Small intestine (tissue), 7 donors: ENCODE results near the gene TRIM67. TPM values are rescaled to one million over a fixed set of nuclear protein-coding genes. Genes with fewer than 3 reads are reported as not detected.
A peak's percentile ranks its signal among the peaks of the same experiment; 100 is the strongest.

Experiments used
- DNase-seq, 2 donors: peaks; one replicate each; pipeline versions ENCODE4 v3.0.0 to v3.0.0-alpha.2; 2013
- FAIRE-seq: peaks from 2 replicates; lab custom pipeline; 2012; peaks lifted over from hg19 to GRCh38; lab: Jason Lieb, UNC
- H3K27ac ChIP-seq, 3 donors: one replicate each; pipeline ENCODE4 v1.5.1; 2013; ENCODE audit warnings: low read length in 2 of 3, mild to moderate bottlenecking in 2 of 3, control low read depth in 1 of 3, inconsistent platforms in 1 of 3, low read depth in 1 of 3, moderate library complexity in 1 of 3
- H3K27me3 ChIP-seq, 3 donors: one replicate each; pipeline ENCODE4 v1.6.1; 2013; ENCODE audit warnings: low read length in 3 of 3, inconsistent platforms in 1 of 3; ENCODE audit not compliant: control insufficient read depth in 3 of 3, insufficient read depth in 3 of 3
- H3K36me3 ChIP-seq, 3 donors: one replicate each; pipeline ENCODE4 v1.6.1; 2013; ENCODE audit warnings: low read length in 3 of 3, inconsistent platforms in 1 of 3, low read depth in 1 of 3, mild to moderate bottlenecking in 1 of 3, moderate library complexity in 1 of 3; ENCODE audit not compliant: control insufficient read depth in 3 of 3, insufficient read depth in 2 of 3
- H3K4me1 ChIP-seq, 3 donors: one replicate each; pipeline ENCODE4 v1.6.1; 2013; ENCODE audit warnings: low read length in 2 of 3, inconsistent platforms in 1 of 3, low read depth in 1 of 3, mild to moderate bottlenecking in 1 of 3, moderate library complexity in 1 of 3; ENCODE audit not compliant: control insufficient read depth in 3 of 3, insufficient read depth in 2 of 3
- H3K4me3 ChIP-seq, 3 donors: one replicate each; pipeline ENCODE4 v1.5.1; 2013; ENCODE audit warnings: low read length in 3 of 3, control low read depth in 1 of 3, inconsistent platforms in 1 of 3, low read depth in 1 of 3, mild to moderate bottlenecking in 1 of 3, moderate library complexity in 1 of 3
- H3K9me3 ChIP-seq, 2 donors: one replicate each; pipeline ENCODE4 v1.6.1; 2013; ENCODE audit warnings: low read depth in 1 of 2, low read length in 1 of 2; ENCODE audit not compliant: control insufficient read depth in 2 of 2, insufficient read depth in 1 of 2
- WGBS, 3 donors: extraction: QIAGEN DNeasy Blood & Tissue Kit; methylation state at CpG; one replicate each; pipeline ENCODE4 v1.1.7; 2013; 5-methylcytosine and 5-hydroxymethylcytosine counted together
- polyA plus RNA-seq, 4 donors: library from polyadenylated mRNA; stranded (reverse) in 3 of 4; unstranded in 1 of 4; fragments of 200-250 nt in 3 of 4; fragments of 120-200 nt in 1 of 4; gene quantifications; one replicate each; pipeline versions ENCODE4 v1.2.1 to v1.2.3, GENCODE V29; 2013
- donor health status: healthy with polysubstance abuse.
- donor health status: control.
- donor health status: control.
- donor health status: Bipolar disorder and iron deficiency.
- donor health status: healthy.

The TRIM67 gene
- polyA plus RNA-seq, 4 donors, result under 0.01 to 0.39 (median 0.21) TPM; not detected in 1

GRCh38 chr1:231233735-231234417, 72.0 kb downstream of the TRIM67 start:
- peaks cover 11 to 34% (median 16%) of the 10 kb centered on the region in 3 donors for H3K36me3 ChIP-seq
- DNase-seq (peak; percentile 93 to 98), FAIRE-seq (peak; percentile 55)
- H3K4me1 ChIP-seq, result peaks cover 6 to 54% (median 22%) of the 10 kb centered on the region in 3 donors
- 25 to 64% (median 32%) methylated on average over 8 of the region's 8 CpGs for WGBS, 3 donors
- H3K27me3 ChIP-seq, result no peaks in the 10 kb centered on the region
- no peaks in the 10 kb centered on the region for H3K9me3 ChIP-seq
- peak overlapping the region in 2 of 3 donors; percentile 89 to 90 for H3K27ac ChIP-seq
- H3K4me3 ChIP-seq, result peak overlapping the region in 1 of 3 donors; percentile 26

- WGBS, 3 donors, result 15 to 66% (median 34%) methylated on average over 3 of the region's 3 CpGs
Measured at GRCh38 chr1:231234506-231234905, 72.6 kb downstream of the TRIM67 start.

GRCh38 chr1:231235526-231236207, 73.8 kb downstream of the TRIM67 start:
- Histone ChIP-seq H3K9me3 (no peaks in the 10 kb centered on the region), H3K27ac (peak overlapping the region; percentile 44 to 90 (median 45)), H3K27me3 (no peaks in the 10 kb centered on the region), H3K4me3 (no peak overlapping the region), H3K36me3 (peaks cover 10 to 29% (median 11%) of the 10 kb centered on the region in 3 donors), H3K4me1 (peaks cover 6 to 54% (median 22%) of the 10 kb centered on the region in 3 donors)
- FAIRE-seq, result no peak
- no peak for DNase-seq
- 86 to 95% (median 93%) methylated on average over 3 of the region's 3 CpGs for WGBS, 3 donors

More at GRCh38 chr1:231234506-231234905, 72.6 kb downstream of the TRIM67 start:
- Histone ChIP-seq H3K27me3 (no peaks in the 10 kb centered on the region), H3K4me1 (peaks cover 6 to 54% (median 22%) of the 10 kb centered on the region in 3 donors), H3K36me3 (peaks cover 11 to 35% (median 16%) of the 10 kb centered on the region in 3 donors), H3K9me3 (no peaks in the 10 kb centered on the region), H3K4me3 (no peak overlapping the region), H3K27ac (peak overlapping the region; percentile 67 to 90 (median 89))
- FAIRE-seq (no peak), DNase-seq (peak in 1 of 2 donors; percentile 54)

- Histone ChIP-seq H3K4me1 (peaks cover 6 to 50% (median 22%) of the 10 kb centered on the region in 3 donors), H3K27ac (peak overlapping the region in 2 of 3 donors; percentile 45 to 90), H3K9me3 (no peaks in the 10 kb centered on the region), H3K4me3 (no peak overlapping the region), H3K27me3 (no peaks in the 10 kb centered on the region), H3K36me3 (peaks cover 9 to 25% (median 11%) of the 10 kb centered on the region in 3 donors)
- WGBS, 3 donors, result 32 to 55% (median 44%) methylated on average over 4 of the region's 4 CpGs
- DNase-seq (peak; percentile 24 to 41), FAIRE-seq (no peak)
Measured at GRCh38 chr1:231236208-231236591, 74.3 kb downstream of the TRIM67 start.

GRCh38 chr1:231236938-231237337, 75.1 kb downstream of the TRIM67 start:
- H3K27ac ChIP-seq, result no peak overlapping the region
- H3K4me1 ChIP-seq, result peaks cover 6 to 42% (median 22%) of the 10 kb centered on the region in 3 donors
- no peak overlapping the region for H3K4me3 ChIP-seq

GRCh38 chr1:231238298-231238697, 76.4 kb downstream of the TRIM67 start:
- no peak for FAIRE-seq
- 96 to 100% (median 97%) methylated on average over 1 of the region's 1 CpG for WGBS, 3 donors

More at GRCh38 chr1:231236938-231237337, 75.1 kb downstream of the TRIM67 start:
- H3K27me3 ChIP-seq, result no peaks in the 10 kb centered on the region
- WGBS, 3 donors, result 91 to 93% (median 93%) methylated on average over 9 of the region's 9 CpGs
- peaks cover 9 to 22% (median 11%) of the 10 kb centered on the region in 3 donors for H3K36me3 ChIP-seq
- DNase-seq, result no peak
- no peaks in the 10 kb centered on the region for H3K9me3 ChIP-seq
- FAIRE-seq, result no peak

GRCh38 chr1:231240531-231240882, 78.6 kb downstream of the TRIM67 start:
- no peak for FAIRE-seq

More at GRCh38 chr1:231238298-231238697, 76.4 kb downstream of the TRIM67 start:
- peaks cover 7 to 31% (median 29%) of the 10 kb centered on the region in 3 donors for H3K4me1 ChIP-seq
- no peak overlapping the region for H3K4me3 ChIP-seq
- H3K36me3 ChIP-seq, result peaks cover 9 to 21% (median 11%) of the 10 kb centered on the region in 3 donors
- H3K27me3 ChIP-seq, result no peaks in the 10 kb centered on the region
- DNase-seq, result no peak
- no peaks in the 10 kb centered on the region for H3K9me3 ChIP-seq
- H3K27ac ChIP-seq, result no peak overlapping the region

More at GRCh38 chr1:231240531-231240882, 78.6 kb downstream of the TRIM67 start:
- H3K27ac ChIP-seq, result peak overlapping the region; percentile 3 to 85 (median 65)
- H3K4me3 ChIP-seq, result peak overlapping the region; percentile 83 to 92 (median 85)
- no peaks in the 10 kb centered on the region for H3K9me3 ChIP-seq
- H3K27me3 ChIP-seq, result no peaks in the 10 kb centered on the region
- H3K4me1 ChIP-seq, result peaks cover 1 to 31% (median 24%) of the 10 kb centered on the region in 3 donors
- peaks cover 9 to 25% (median 11%) of the 10 kb centered on the region in 3 donors for H3K36me3 ChIP-seq
- WGBS, 3 donors, result 1 to 2% (median 1%) methylated on average over 13 of the region's 13 CpGs
- DNase-seq, result peak in 1 of 2 donors; percentile 31
